ENCODE results near the gene PCGF2. TPM values are rescaled to one million over a fixed set of nuclear protein-coding genes. Genes with fewer than 3 reads are reported as not detected.

PCGF2 gene
- total RNA-seq, 2 experiments from 2014 or later: 12.8 to 47.3 TPM

DNA sequence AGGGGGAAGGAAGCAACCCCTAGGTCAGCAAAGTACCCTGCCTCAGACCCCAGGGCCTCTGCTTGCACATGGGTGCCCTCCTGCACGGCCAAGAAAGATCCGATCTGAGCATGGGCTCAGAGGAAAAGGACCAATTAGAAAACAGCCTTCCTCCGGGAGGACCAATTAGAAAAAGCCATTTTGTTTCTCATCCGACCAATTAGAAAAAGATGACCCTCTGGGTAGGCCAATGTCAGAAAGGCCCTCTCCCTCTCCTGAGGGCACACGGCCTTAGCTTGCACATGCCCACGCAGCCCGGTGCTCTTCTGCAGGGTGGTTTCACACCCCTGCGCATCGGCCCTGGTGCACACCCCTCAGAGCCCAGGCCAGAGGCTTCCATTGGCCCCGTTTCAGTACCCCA lies 23.1 kb downstream of the PCGF2 start:
- Histone ChIP-seq H3K9me3 (ENCODE audit: low read length) (no peaks in the 10 kb centered on the region), H3K4me2 (ENCODE audit: low read length) (no peak overlapping the region), H3K4me3 (ENCODE audit: low read depth, low read length, poor library complexity, severe bottlenecking) (no peak overlapping the region), H4K20me1 (ENCODE audit: insufficient read depth, low read length) (peaks cover 12% of the 10 kb centered on the region; the same call in 1 of the 2 replicates), H3K79me2 (ENCODE audit: insufficient read depth, low read depth, low read length) (no peaks in the 10 kb centered on the region), H3K9me2 (ENCODE audit: insufficient read depth, low read length) (no peaks in the 10 kb centered on the region), H3K4me1 (ENCODE audit: insufficient read depth, low read length, poor library complexity, severe bottlenecking) (peaks cover 43% of the 10 kb centered on the region), H3K36me3 (ENCODE audit: insufficient read depth, low read length) (peaks cover 53% of the 10 kb centered on the region), H2AFZ (ENCODE audit: low read length) (no peak overlapping the region), H3K27ac (ENCODE audit: low read depth, low read length, poor library complexity, severe bottlenecking) (no peak overlapping the region)
- ChIA-PET POLR2A (interaction anchor here (0.5 kb wide), 1 partner anchor 138 kb away, joined by 3 read pairs; no protein-coding TSS in a partner anchor), CTCF (ENCODE audit: unreplicated experiment) (no interaction called here)
- no peak for DNase-seq (ENCODE audit: low spot score)
- no TSS peak for BruUV-seq (replicated peaks)
- intact Hi-C loops (cut with micrococcal nuclease; ENCODE audit: unreplicated experiment): no loop called here
- TF ChIP-seq, protein P1, sequence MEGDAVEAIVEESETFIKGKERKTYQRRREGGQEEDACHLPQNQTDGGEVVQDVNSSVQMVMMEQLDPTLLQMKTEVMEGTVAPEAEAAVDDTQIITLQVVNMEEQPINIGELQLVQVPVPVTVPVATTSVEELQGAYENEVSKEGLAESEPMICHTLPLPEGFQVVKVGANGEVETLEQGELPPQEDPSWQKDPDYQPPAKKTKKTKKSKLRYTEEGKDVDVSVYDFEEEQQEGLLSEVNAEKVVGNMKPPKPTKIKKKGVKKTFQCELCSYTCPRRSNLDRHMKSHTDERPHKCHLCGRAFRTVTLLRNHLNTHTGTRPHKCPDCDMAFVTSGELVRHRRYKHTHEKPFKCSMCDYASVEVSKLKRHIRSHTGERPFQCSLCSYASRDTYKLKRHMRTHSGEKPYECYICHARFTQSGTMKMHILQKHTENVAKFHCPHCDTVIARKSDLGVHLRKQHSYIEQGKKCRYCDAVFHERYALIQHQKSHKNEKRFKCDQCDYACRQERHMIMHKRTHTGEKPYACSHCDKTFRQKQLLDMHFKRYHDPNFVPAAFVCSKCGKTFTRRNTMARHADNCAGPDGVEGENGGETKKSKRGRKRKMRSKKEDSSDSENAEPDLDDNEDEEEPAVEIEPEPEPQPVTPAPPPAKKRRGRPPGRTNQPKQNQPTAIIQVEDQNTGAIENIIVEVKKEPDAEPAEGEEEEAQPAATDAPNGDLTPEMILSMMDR (conservative IDR thresholded peaks at IDR 0.05; ENCODE audit: low read length): no peak

DNA sequence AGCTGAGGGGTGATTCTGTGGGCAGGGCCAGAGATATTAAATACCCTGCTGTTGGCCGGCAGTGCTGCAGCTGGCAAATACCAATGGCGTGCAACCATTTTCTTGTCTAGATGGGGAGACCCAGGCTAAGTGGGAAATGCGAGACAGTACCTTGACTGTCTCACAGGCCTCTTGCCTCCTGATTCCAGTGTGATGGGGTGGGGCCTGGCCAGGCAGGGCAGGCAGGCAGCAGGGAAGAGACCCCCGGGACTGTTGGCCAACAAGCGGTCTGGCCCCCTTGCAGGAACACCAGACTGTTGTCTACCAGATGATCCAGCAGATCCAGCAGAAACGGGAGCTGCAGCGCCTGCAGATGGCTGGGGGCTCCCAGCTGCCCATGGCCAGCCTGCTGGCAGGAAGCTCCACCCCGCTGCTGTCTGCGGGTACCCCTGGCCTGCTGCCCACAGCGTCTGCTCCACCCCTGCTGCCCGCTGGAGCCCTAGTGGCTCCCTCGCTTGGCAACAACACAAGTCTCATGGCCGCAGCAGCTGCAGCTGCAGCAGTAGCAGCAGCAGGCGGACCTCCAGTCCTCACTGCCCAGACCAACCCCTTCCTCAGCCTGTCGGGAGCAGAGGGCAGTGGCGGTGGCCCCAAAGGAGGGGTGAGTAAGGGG lies 23.7 kb downstream of the PCGF2 start:
- CTCF ChIA-PET (ENCODE audit: unreplicated experiment): no interaction called here
- intact Hi-C loops (cut with micrococcal nuclease; ENCODE audit: unreplicated experiment): no loop called here
- Histone ChIP-seq H3K9me3 (ENCODE audit: low read length) (no peaks in the 10 kb centered on the region), H3K4me3 (ENCODE audit: low read depth, low read length, poor library complexity, severe bottlenecking) (no peak overlapping the region), H3K36me3 (ENCODE audit: insufficient read depth, low read length) (peaks cover 58% of the 10 kb centered on the region), H3K4me2 (ENCODE audit: low read length) (no peak overlapping the region), H3K27ac (ENCODE audit: low read depth, low read length, poor library complexity, severe bottlenecking) (no peak overlapping the region), H4K20me1 (ENCODE audit: insufficient read depth, low read length) (peaks cover 11% of the 10 kb centered on the region; the same call in 1 of the 2 replicates), H2AFZ (ENCODE audit: low read length) (no peak overlapping the region), H3K9me2 (ENCODE audit: insufficient read depth, low read length) (no peaks in the 10 kb centered on the region), H3K79me2 (ENCODE audit: insufficient read depth, low read depth, low read length) (no peaks in the 10 kb centered on the region), H3K4me1 (ENCODE audit: insufficient read depth, low read length, poor library complexity, severe bottlenecking) (peaks cover 39% of the 10 kb centered on the region)
- POLR2A ChIA-PET: no interaction called here
- TF ChIP-seq, protein P1 (conservative IDR thresholded peaks at IDR 0.05; ENCODE audit: low read length): no peak
- no peak for TF ChIP-seq EZH2phosphoT487 (IDR thresholded peaks at IDR 0.05; ENCODE audit: borderline replicate concordance, low read depth, low read length)
- no peak for DNase-seq (ENCODE audit: low spot score)
- BruUV-seq (replicated peaks): no TSS peak

DNA sequence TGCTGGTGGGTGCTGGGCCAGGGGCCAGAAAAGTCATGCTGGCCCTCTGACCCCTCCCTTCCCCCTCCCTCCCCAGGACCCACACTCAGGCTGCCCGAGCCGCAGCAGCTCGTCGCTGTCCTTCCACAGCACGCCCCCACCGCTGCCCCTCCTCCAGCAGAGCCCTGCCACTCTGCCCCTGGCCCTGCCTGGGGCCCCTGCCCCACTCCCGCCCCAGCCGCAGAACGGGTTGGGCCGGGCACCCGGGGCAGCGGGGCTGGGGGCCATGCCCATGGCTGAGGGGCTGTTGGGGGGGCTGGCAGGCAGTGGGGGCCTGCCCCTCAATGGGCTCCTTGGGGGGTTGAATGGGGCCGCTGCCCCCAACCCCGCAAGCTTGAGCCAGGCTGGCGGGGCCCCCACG lies 26.3 kb downstream of the PCGF2 start:
- H3K9me2 ChIP-seq (ENCODE audit: insufficient read depth, low read length): no peaks in the 10 kb centered on the region
- peaks cover 70% of the 10 kb centered on the region for H3K36me3 ChIP-seq (ENCODE audit: insufficient read depth, low read length)
- H3K4me3 ChIP-seq (ENCODE audit: low read depth, low read length, poor library complexity, severe bottlenecking): no peak overlapping the region
- no peak for DNase-seq (ENCODE audit: low spot score)
- ChIA-PET CTCF (ENCODE audit: unreplicated experiment) (interaction anchor here (1.5 kb wide), 1 partner anchor 15 kb away, joined by 4 read pairs; no protein-coding TSS in a partner anchor), POLR2A (no interaction called here)
- H2AFZ ChIP-seq (ENCODE audit: low read length): no peak overlapping the region
- no peak overlapping the region for H3K27ac ChIP-seq (ENCODE audit: low read depth, low read length, poor library complexity, severe bottlenecking)
- no peaks in the 10 kb centered on the region for H4K20me1 ChIP-seq (ENCODE audit: insufficient read depth, low read length)
- TF ChIP-seq, protein P1 (conservative IDR thresholded peaks at IDR 0.05; ENCODE audit: low read length): no peak
- TF ChIP-seq EZH2phosphoT487 (IDR thresholded peaks at IDR 0.05; ENCODE audit: borderline replicate concordance, low read depth, low read length): no peak
- H3K79me2 ChIP-seq (ENCODE audit: insufficient read depth, low read depth, low read length): no peaks in the 10 kb centered on the region
- H3K9me3 ChIP-seq (ENCODE audit: low read length): no peaks in the 10 kb centered on the region
- H3K4me2 ChIP-seq (ENCODE audit: low read length): no peak overlapping the region
- intact Hi-C loops (cut with micrococcal nuclease; ENCODE audit: unreplicated experiment): no loop called here
- peaks cover 21% of the 10 kb centered on the region for H3K4me1 ChIP-seq (ENCODE audit: insufficient read depth, low read length, poor library complexity, severe bottlenecking)
- no TSS peak for BruUV-seq (replicated peaks)
